Measurements from ENCODE around the gene CRACR2B. TPM values are rescaled to one million over a fixed set of nuclear protein-coding genes. Genes with fewer than 3 reads are reported as not detected.
A peak's percentile ranks its signal among the peaks of the same experiment; 100 is the strongest.

Gene CRACR2B
- total RNA-seq, 2 donors from 2014 or later = 23.2 to 83.0 TPM

DNA sequence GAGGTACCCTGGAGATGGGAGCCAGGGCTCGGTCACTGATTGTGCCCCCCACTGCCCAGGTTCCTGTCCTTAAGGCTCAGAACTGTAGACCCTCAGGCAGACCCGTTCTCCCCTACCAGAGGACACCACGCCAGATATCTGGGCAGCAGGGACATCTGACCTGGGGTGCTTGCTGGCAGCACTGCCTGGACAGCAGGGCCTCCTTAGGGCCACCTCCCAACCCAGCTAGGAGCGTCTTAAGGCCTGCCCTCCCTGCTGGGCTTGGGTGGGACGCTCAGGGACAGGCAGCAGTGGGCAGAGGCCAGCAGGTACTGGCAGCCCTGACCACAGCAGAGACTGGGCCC lies 11.5 kb downstream of the CRACR2B start:
- H3K4me3 ChIP-seq = no peak overlapping the region
- peaks cover 4 to 6% of the 10 kb centered on the region in 2 donors for H3K36me3 ChIP-seq
- TF ChIP-seq POLR2A (IDR thresholded peaks at IDR 0.05) (no peak), POLR2AphosphoS5 (IDR thresholded peaks at IDR 0.05) (no peak)
- TF ChIP-seq, protein P1, sequence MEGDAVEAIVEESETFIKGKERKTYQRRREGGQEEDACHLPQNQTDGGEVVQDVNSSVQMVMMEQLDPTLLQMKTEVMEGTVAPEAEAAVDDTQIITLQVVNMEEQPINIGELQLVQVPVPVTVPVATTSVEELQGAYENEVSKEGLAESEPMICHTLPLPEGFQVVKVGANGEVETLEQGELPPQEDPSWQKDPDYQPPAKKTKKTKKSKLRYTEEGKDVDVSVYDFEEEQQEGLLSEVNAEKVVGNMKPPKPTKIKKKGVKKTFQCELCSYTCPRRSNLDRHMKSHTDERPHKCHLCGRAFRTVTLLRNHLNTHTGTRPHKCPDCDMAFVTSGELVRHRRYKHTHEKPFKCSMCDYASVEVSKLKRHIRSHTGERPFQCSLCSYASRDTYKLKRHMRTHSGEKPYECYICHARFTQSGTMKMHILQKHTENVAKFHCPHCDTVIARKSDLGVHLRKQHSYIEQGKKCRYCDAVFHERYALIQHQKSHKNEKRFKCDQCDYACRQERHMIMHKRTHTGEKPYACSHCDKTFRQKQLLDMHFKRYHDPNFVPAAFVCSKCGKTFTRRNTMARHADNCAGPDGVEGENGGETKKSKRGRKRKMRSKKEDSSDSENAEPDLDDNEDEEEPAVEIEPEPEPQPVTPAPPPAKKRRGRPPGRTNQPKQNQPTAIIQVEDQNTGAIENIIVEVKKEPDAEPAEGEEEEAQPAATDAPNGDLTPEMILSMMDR (IDR thresholded peaks at IDR 0.05) = no peak
- H3K27me3 ChIP-seq (replicated peaks; ENCODE audit: insufficient read depth) = no peaks in the 10 kb centered on the region
- intact Hi-C loops (cut with DNase I) = no loop called here
- H3K4me1 ChIP-seq (replicated peaks) = peaks cover 21% of the 10 kb centered on the region
- H3K9me3 ChIP-seq = no peaks in the 10 kb centered on the region
- WGBS = 91% methylated on average over 4 of the region's 5 CpGs
- H3K27ac ChIP-seq = no peak overlapping the region
- DNase-seq (ENCODE audit: low spot score) = no peak

DNA sequence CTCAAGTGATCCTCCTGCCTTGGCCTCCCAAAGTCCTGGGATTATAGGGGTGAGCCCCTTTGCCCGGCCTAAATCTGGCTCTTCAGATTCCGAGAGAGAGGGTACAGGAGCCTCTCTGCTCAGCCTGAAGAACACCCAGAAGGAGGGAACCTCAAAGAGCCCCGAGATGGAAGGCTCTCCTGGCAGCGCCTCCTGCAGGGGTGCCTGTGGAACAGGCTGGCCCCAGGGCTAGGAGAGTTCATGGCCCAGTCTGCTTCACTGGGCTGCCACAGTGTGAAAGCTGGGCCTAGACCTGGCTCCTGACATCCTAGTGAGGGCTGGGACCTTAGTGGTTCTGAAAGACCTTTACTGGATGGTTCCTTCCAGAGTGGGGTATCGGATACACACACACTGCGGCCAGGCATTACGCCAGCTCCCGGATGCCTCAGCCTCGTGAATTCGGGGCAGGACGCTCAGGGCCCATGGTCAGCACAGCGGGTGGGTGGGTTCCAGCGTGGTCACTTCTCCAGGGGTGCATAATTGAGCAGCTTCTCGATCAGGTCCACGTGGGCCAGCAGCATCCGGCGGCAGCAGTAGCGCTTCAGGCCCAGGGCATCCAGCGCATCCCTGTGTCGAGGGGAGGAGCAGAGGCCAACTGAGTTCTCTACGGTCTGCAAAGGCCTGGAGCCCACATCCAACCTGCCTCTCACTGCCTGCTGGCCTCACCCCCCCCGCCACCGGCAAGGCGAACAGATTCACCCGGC lies 12.3 kb downstream of the CRACR2B start:
- H3K4me1 ChIP-seq (replicated peaks) = peaks cover 18% of the 10 kb centered on the region
- TF ChIP-seq, protein P1 (IDR thresholded peaks at IDR 0.05) = no peak
- TF ChIP-seq POLR2AphosphoS5 (IDR thresholded peaks at IDR 0.05) = no peak
- TF ChIP-seq POLR2A (IDR thresholded peaks at IDR 0.05) = no peak
- no peaks in the 10 kb centered on the region for H3K27me3 ChIP-seq (replicated peaks; ENCODE audit: insufficient read depth)
- H3K4me3 ChIP-seq = no peak overlapping the region
- 78% methylated on average over 25 of the region's 25 CpGs for WGBS
- no peak overlapping the region for H3K27ac ChIP-seq
- H3K36me3 ChIP-seq = peaks cover 4 to 6% of the 10 kb centered on the region in 2 donors
- intact Hi-C loops (cut with DNase I) = loop anchor here (10.0 kb wide), 1 partner anchor 625 kb away; no protein-coding TSS in a partner anchor
- DNase-seq (ENCODE audit: low spot score) = no peak
- H3K9me3 ChIP-seq = no peaks in the 10 kb centered on the region

DNA sequence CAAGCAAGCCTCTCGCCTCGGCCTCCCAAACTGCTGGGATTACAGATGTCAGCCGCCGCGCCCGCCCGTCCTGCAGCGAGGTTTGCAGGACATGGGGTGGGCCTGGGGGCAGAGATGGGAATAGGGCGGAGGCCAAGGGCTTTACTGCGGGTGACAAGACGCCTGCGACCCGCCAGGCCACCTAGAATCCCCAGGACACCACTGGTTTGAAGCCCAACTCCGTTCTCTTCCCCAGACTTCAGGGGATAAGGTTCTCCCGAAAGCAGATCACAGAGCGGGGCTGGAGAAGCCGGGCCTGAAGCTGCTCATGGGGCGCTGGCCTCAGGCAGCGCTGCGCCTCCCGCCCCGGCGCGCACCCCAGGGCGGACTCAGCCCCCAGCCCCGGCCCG lies 14.3 kb downstream of the CRACR2B start:
- Histone ChIP-seq H3K36me3 (peaks cover 4 to 6% of the 10 kb centered on the region in 2 donors), H3K4me3 (peak overlapping the region; percentile 82 to 94), H3K9me3 (no peaks in the 10 kb centered on the region), H3K27me3 (replicated peaks; ENCODE audit: insufficient read depth) (no peaks in the 10 kb centered on the region), H3K27ac (peak overlapping the region; percentile 89 to 90), H3K4me1 (replicated peaks) (peaks cover 20% of the 10 kb centered on the region)
- WGBS = under 1% methylated on average over 26 of the region's 27 CpGs
- intact Hi-C loops (cut with DNase I) = loop anchor here (10.0 kb wide), 1 partner anchor 623 kb away; no protein-coding TSS in a partner anchor
- TF ChIP-seq, protein P1 (IDR thresholded peaks at IDR 0.05) = no peak
- no peak for TF ChIP-seq POLR2AphosphoS5 (IDR thresholded peaks at IDR 0.05)
- TF ChIP-seq POLR2A (IDR thresholded peaks at IDR 0.05) = no peak
- DNase-seq (ENCODE audit: low spot score) = no peak

DNA sequence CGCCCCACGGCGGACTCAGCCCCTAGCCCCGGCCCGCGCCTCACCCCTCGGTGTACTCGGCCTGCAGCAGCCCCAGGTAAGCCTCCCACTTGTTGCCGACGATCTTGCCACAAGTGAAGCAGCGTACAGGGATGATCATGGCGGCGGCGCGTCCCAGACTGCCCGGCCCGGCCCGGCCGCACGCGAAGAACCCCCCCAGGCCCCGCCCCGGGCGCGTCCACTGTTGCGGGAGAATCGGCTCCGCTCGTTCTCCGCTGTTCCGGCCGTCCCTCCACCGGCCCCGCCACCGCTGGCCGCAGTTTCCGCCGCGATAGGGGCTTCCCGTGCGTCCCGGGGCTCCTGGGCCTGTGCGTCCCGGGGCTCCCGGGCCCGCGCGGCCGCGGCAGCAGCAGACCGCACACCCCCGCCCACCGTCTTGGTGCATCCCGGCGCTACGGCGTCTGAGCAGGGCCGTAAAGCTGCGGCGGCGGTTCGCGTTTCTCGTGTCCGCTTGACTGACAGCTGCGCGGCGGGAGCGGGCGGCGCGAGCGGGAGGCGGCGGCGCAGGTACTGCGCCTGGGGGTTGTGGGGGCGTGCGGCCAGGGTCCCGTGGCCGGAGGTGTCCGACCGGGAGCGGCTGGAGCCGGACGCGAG lies 14.8 kb downstream of the CRACR2B start, which contains the start of the genes POLR2L and TSPAN4:
Gene POLR2L, minus strand, starts transcription at position 160 of the 633 bp plus-strand sequence. Its CDS starts 21 bp downstream, at position 139.
Gene TSPAN4, plus strand, starts transcription at position 483 of the 633 bp plus-strand sequence. CDS start 7,453 bp downstream, outside the sequence.
- Histone ChIP-seq H3K9me3 (no peaks in the 10 kb centered on the region), H3K27me3 (replicated peaks; ENCODE audit: insufficient read depth) (no peaks in the 10 kb centered on the region), H3K4me1 (replicated peaks) (peaks cover 20% of the 10 kb centered on the region), H3K4me3 (peak within 1 kb of the TSS; percentile 82 to 94), H3K36me3 (peaks cover 4 to 6% of the 10 kb centered on the region in 2 donors), H3K27ac (peak within 1 kb of the TSS; percentile 89 to 90)
- DNase-seq (ENCODE audit: low spot score) = peak; percentile 83
- WGBS = under 1% methylated on average over 51 of the region's 87 CpGs
- intact Hi-C loops (cut with DNase I) = loop anchor here (10.0 kb wide), 1 partner anchor 622 kb away; no protein-coding TSS in a partner anchor
- TF ChIP-seq POLR2A (IDR thresholded peaks at IDR 0.05) = peak; percentile 84
- TF ChIP-seq, protein P1 (IDR thresholded peaks at IDR 0.05) = peak in 2 of 4 experiments; percentile 19 to 34
- peak; percentile 76 for TF ChIP-seq POLR2AphosphoS5 (IDR thresholded peaks at IDR 0.05)

All from prostate gland (tissue), 2 donors.